H1 (cell line): ENCODE results near the gene NTN1. TPM values are rescaled to one million over a fixed set of nuclear protein-coding genes. Genes with fewer than 3 reads are reported as not detected.
A peak's percentile ranks its signal among the peaks of the same experiment; 100 is the strongest.

ENCODE experiments used
- CTCF ChIA-PET: fragments of 300-600 bp; sonication (Branson Sonifier 250); formaldehyde crosslinking; loops from one replicate; lab custom pipeline; 2021; ENCODE audit not compliant: partially characterized antibody; lab: Charles Lee
- POLR2A ChIA-PET: fragments of 300-600 bp; sonication (Branson Sonifier 250); formaldehyde crosslinking; loops from one replicate; lab custom pipeline; 2021; ENCODE audit warnings: inconsistent platforms; ENCODE audit not compliant: partially characterized antibody; lab: Charles Lee
- DNase-seq, 2 experiments: peaks; one replicate each; pipeline versions ENCODE4 v3.0.0 to v3.0.0-alpha.2; 2010 to 2022; ENCODE audit warnings: low spot score in 2 of 2, low read depth in 1 of 2, mixed read lengths in 1 of 2
- FAIRE-seq: peaks from 2 replicates; lab custom pipeline; 2011; peaks lifted over from hg19 to GRCh38; lab: Jason Lieb, UNC
- H2AFZ ChIP-seq: 2 replicates; pipeline ENCODE4 v1.8.1; 2012; ENCODE audit warnings: low read length, inconsistent platforms
- H2AK5ac ChIP-seq: 2 replicates; pipeline ENCODE4 v1.6.1; 2013; ENCODE audit warnings: low read depth, low read length
- H2BK120ac ChIP-seq: replicated peaks from 2 replicates; pipeline ENCODE3; 2013; ENCODE audit warnings: low read depth, low read length, inconsistent platforms
- H2BK12ac ChIP-seq: 2 replicates; pipeline ENCODE4 v1.6.1; 2013; ENCODE audit warnings: low read depth, low read length
- H2BK15ac ChIP-seq: 2 replicates; pipeline ENCODE4 v1.6.1; 2013; ENCODE audit warnings: low read length
- H2BK20ac ChIP-seq: 2 replicates; pipeline ENCODE4 v1.6.1; 2013; ENCODE audit warnings: low read length
- H2BK5ac ChIP-seq: 2 replicates; pipeline ENCODE4 v1.6.1; 2013; ENCODE audit warnings: low read depth, low read length
- H3K14ac ChIP-seq: 2 replicates; pipeline ENCODE4 v1.6.1; 2013; ENCODE audit warnings: inconsistent platforms; ENCODE audit not compliant: insufficient read length
- H3K18ac ChIP-seq: 2 replicates; pipeline ENCODE4 v1.6.1; 2013; ENCODE audit warnings: low read length; ENCODE audit errors: extremely low read depth
- H3K23ac ChIP-seq: 2 replicates; pipeline ENCODE4 v1.6.1; 2013; ENCODE audit warnings: inconsistent platforms; ENCODE audit not compliant: insufficient read length
- H3K23me2 ChIP-seq: 2 replicates; pipeline ENCODE4 v1.6.1; 2013; ENCODE audit warnings: low read depth, low read length
- H3K27ac ChIP-seq: 2 replicates; pipeline ENCODE4 v1.6.1; 2011; ENCODE audit warnings: low read depth, low read length, inconsistent platforms
- H3K27me3 ChIP-seq, 4 experiments: replicated peaks in 1 of 4; 1 replicate in 1 of 4; 2 replicates in 3 of 4; pipeline versions ENCODE4 v1.6.1 to v1.8.1; 2011 to 2013; ENCODE audit warnings: low read length in 3 of 4, mild to moderate bottlenecking in 3 of 4, inconsistent platforms in 2 of 4, mixed read lengths in 2 of 4, moderate library complexity in 1 of 4; ENCODE audit not compliant: control insufficient read depth in 3 of 4, insufficient read depth in 3 of 4; ENCODE audit errors: extremely low read depth in 1 of 4
- H3K36me3 ChIP-seq, 4 experiments: 2 replicates each; pipeline versions ENCODE4 v1.6.1 to v1.8.1; 2011 to 2013; ENCODE audit warnings: mild to moderate bottlenecking in 4 of 4, low read length in 3 of 4, moderate library complexity in 2 of 4, control low read depth in 1 of 4, inconsistent platforms in 1 of 4; ENCODE audit not compliant: insufficient read depth in 4 of 4, control insufficient read depth in 2 of 4
- H3K4ac ChIP-seq: replicated peaks from 2 replicates; pipeline ENCODE3; 2013; ENCODE audit warnings: low read length, low read depth, mixed read lengths, inconsistent platforms; ENCODE audit not compliant: insufficient read length
- H3K4me1 ChIP-seq, 4 experiments: replicated peaks in 1 of 4; 1 replicate in 1 of 4; 2 replicates in 3 of 4; pipeline versions ENCODE4 v1.6.1 to v1.8.1; 2011 to 2013; ENCODE audit warnings: low read length in 3 of 4, inconsistent platforms in 2 of 4, mixed read lengths in 1 of 4; ENCODE audit not compliant: insufficient read depth in 4 of 4, control insufficient read depth in 3 of 4
- H3K4me2 ChIP-seq, 2 experiments: 2 replicates each; pipeline versions ENCODE4 v1.6.1 to v1.8.1; 2011 to 2013; ENCODE audit warnings: low read depth in 2 of 2, low read length in 2 of 2, control low read depth in 1 of 2, inconsistent platforms in 1 of 2, mild to moderate bottlenecking in 1 of 2; ENCODE audit not compliant: insufficient read depth in 1 of 2
- H3K4me3 ChIP-seq, 4 experiments: fragments of 200-600, 300-600 bp in 1 of 4; sonication (generic), shearing (Covaris generic), sonication (Bioruptor Twin) in 1 of 4; 2 replicates each; pipeline versions ENCODE4 v1.5.1 to v1.8.1; 2011 to 2016; ENCODE audit warnings: low read length in 4 of 4, low read depth in 3 of 4, control low read depth in 2 of 4, inconsistent platforms in 2 of 4, mild to moderate bottlenecking in 2 of 4, mixed read lengths in 1 of 4, moderate library complexity in 1 of 4; ENCODE audit not compliant: insufficient read depth in 2 of 4; ENCODE audit errors: extremely low read depth in 1 of 4
- H3K56ac ChIP-seq: replicated peaks from 2 replicates; pipeline ENCODE3; 2013; ENCODE audit warnings: low read depth, mild to moderate bottlenecking, mixed read lengths, low read length, inconsistent platforms; ENCODE audit not compliant: insufficient read length
- H3K79me1 ChIP-seq: 2 replicates; pipeline ENCODE4 v1.6.1; 2013; ENCODE audit warnings: low read depth, low read length, control low read depth
- H3K79me2 ChIP-seq, 2 experiments: 2 replicates each; pipeline versions ENCODE4 v1.6.1 to v1.8.1; 2012 to 2013; ENCODE audit warnings: low read length in 2 of 2, mild to moderate bottlenecking in 2 of 2, inconsistent platforms in 1 of 2; ENCODE audit not compliant: insufficient read depth in 2 of 2, control insufficient read depth in 1 of 2
- H3K9ac ChIP-seq, 4 experiments: replicated peaks in 1 of 4; 1 replicate in 1 of 4; 2 replicates in 3 of 4; pipeline versions ENCODE4 v1.6.1 to v1.8.1; 2011 to 2013; ENCODE audit warnings: low read depth in 3 of 4, low read length in 3 of 4, control low read depth in 2 of 4, mild to moderate bottlenecking in 2 of 4, moderate library complexity in 2 of 4, inconsistent platforms in 1 of 4; ENCODE audit errors: extremely low read depth in 1 of 4
- H3K9me3 ChIP-seq, 2 experiments: 2 replicates each; pipeline versions ENCODE4 v1.6.1 to v1.8.1; 2012 to 2013; ENCODE audit warnings: mild to moderate bottlenecking in 2 of 2, moderate library complexity in 2 of 2, control low read depth in 1 of 2, inconsistent platforms in 1 of 2, low read depth in 1 of 2, low read length in 1 of 2, mixed read lengths in 1 of 2; ENCODE audit not compliant: insufficient read depth in 2 of 2
- H4K20me1 ChIP-seq, 2 experiments: replicated peaks in 1 of 2; 2 replicates each; pipeline versions ENCODE3 to v1.8.1; 2011 to 2013; ENCODE audit warnings: inconsistent platforms in 2 of 2, low read length in 2 of 2, mild to moderate bottlenecking in 1 of 2; ENCODE audit not compliant: insufficient read depth in 2 of 2, control insufficient read depth in 1 of 2
- H4K5ac ChIP-seq: 2 replicates; pipeline ENCODE4 v1.6.1; 2013; ENCODE audit warnings: low read length, low read depth, mixed read lengths, inconsistent platforms; ENCODE audit not compliant: insufficient read length
- H4K8ac ChIP-seq: 2 replicates; pipeline ENCODE4 v1.8.0; 2013; ENCODE audit warnings: mild to moderate bottlenecking, moderate library complexity, low read length, inconsistent platforms; ENCODE audit not compliant: insufficient read depth; ENCODE audit errors: extremely low read depth
- H4K91ac ChIP-seq: replicated peaks from 2 replicates; pipeline ENCODE3; 2013; ENCODE audit warnings: low read length, mixed read lengths, inconsistent platforms; ENCODE audit not compliant: insufficient read length
- CTCF ChIP-seq, 3 experiments: IDR thresholded peaks; 1 replicate in 2 of 3; 2 replicates in 1 of 3; pipeline versions ENCODE4 v1.5.1 to v1.6.1; 2011; ENCODE audit warnings: low read length in 3 of 3, mild to moderate bottlenecking in 3 of 3, inconsistent platforms in 2 of 3, low read depth in 1 of 3, moderate library complexity in 1 of 3; ENCODE audit not compliant: insufficient read depth in 1 of 3; ENCODE audit errors: control extremely low read depth in 1 of 3
- E2F6 ChIP-seq: IDR thresholded peaks from 2 replicates; pipeline ENCODE4 v1.6.1; 2012; ENCODE audit warnings: inconsistent platforms
- FOSL1 ChIP-seq: IDR thresholded peaks from 2 replicates; pipeline ENCODE4 v1.6.1; 2011; ENCODE audit warnings: mild to moderate bottlenecking, low read depth, low read length, moderate library complexity; ENCODE audit not compliant: insufficient read depth
- RAD21 ChIP-seq, 2 experiments: IDR thresholded peaks in 1 of 2; conservative IDR thresholded peaks in 1 of 2; 2 replicates each; pipeline ENCODE4 v1.6.1; 2011; ENCODE audit warnings: low read depth in 2 of 2, low read length in 2 of 2, improper control_type of control experiment in 1 of 2, inconsistent platforms in 1 of 2, mild to moderate bottlenecking in 1 of 2, moderate library complexity in 1 of 2
- SIN3A ChIP-seq, 2 experiments: IDR thresholded peaks in 1 of 2; conservative IDR thresholded peaks in 1 of 2; 2 replicates each; pipeline ENCODE4 v1.6.1; 2011 to 2012; ENCODE audit warnings: low read length in 2 of 2, improper control_type of control experiment in 1 of 2, low read depth in 1 of 2, mild to moderate bottlenecking in 1 of 2
- TAF1 ChIP-seq: IDR thresholded peaks from 2 replicates; pipeline ENCODE4 v1.6.1; 2011; ENCODE audit warnings: mild to moderate bottlenecking, low read depth, low read length
- YY1 ChIP-seq: IDR thresholded peaks from 2 replicates; pipeline ENCODE4 v1.6.1; 2011; ENCODE audit warnings: low read depth, mild to moderate bottlenecking, low read length
- WGBS, 2 experiments: shearing (Covaris generic) in 1 of 2; methylation state at CpG; one replicate each; pipeline versions ENCODE4 v1.1.6 to v1.1.7; 2013 to 2015; ENCODE audit warnings: low lambda C conversion rate in 2 of 2, mixed read lengths in 2 of 2, inconsistent platforms in 1 of 2, low coverage in 1 of 2, missing lambda C conversion rate in 1 of 2; ENCODE audit not compliant: insufficient replicate concordance in 2 of 2, insufficient coverage in 1 of 2, insufficient read length in 1 of 2; ENCODE audit errors: extremely low coverage in 1 of 2, missing lambda C conversion rate in 1 of 2; 5-methylcytosine and 5-hydroxymethylcytosine counted together
- polyA plus RNA-seq, 7 experiments: library from polyadenylated mRNA; depleted of rRNA in 3 of 7; stranded (reverse) in 5 of 7; unstranded in 2 of 7; fragments of >200 nt in 5 of 7; fragments of 200-250 nt in 2 of 7; gene quantifications; 1 replicate in 5 of 7; 2 replicates in 1 of 7; 4 replicates in 1 of 7; pipeline versions ENCODE4 v1.2.1 to v1.2.3, GENCODE V29; 2011 to 2013; ENCODE audit warnings: missing spikeins in 2 of 7, mixed read lengths in 2 of 7
- total RNA-seq: library from RNA; stranded (reverse); fragmentation: NEBNext Ultra II Directional; extraction: Animal tissue kit (Norgen Biotek cat#: 25700); gene quantifications from 2 replicates; pipeline ENCODE4 v1.2.1, GENCODE V29; 2021

NTN1 gene
- total and polyA plus RNA-seq, 2 of the 8 experiments (the other 6 are each of a cell fraction or from before 2014, with no cell fraction given): 2.0 to 2.3 TPM

DNA sequence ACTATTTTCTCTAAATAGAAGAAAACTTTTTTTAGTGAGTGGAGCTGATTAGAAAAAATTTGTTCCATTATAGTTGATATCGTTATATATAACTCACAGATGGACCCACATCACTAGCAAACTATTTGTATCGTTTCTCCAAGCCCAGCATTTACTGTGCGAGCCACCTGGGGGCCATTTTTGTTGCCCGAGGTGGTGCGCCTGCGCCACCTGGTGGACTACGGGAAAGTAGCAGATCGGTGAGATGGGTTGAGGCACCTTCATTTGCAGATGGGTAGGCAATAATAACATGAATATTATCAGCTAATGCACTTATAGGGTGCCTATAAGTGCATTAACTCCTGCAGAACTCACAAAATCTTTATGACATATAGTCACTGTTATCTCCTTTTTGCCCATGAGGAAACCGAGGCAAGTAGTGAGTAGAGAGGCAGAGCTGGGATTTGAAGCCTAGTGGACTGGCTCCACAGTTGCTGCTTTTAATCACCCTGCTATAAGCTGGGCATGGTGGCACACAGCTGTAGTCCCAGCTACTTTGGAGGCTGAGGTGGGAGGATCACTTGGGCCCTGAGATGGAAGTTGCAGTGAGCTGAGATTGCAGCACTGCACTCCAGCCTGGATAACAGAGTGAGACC, 23.2 kb upstream of the NTN1 start:
- no peak overlapping the region for H2BK12ac ChIP-seq
- no peak overlapping the region for H3K4ac ChIP-seq
- no peak overlapping the region for H2BK15ac ChIP-seq
- POLR2A ChIA-PET: no interaction called here
- no peak overlapping the region for H3K56ac ChIP-seq
- H2AFZ ChIP-seq: no peak overlapping the region
- H4K91ac ChIP-seq: no peak overlapping the region
- H3K23ac ChIP-seq: no peak overlapping the region
- CTCF ChIA-PET: interaction anchor here (0.7 to 5.3 kb wide), 71 partner anchors 8 to 559 kb away, joined by 3 to 35 read pairs (median 4); partner anchors contain the start of genes NTN1 and PIK3R5
- H3K79me1 ChIP-seq: no peaks in the 10 kb centered on the region
- H3K9ac ChIP-seq: no peak overlapping the region
- H3K27me3 ChIP-seq: peaks cover 17 to 23% (median 18%) of the 10 kb centered on the region in 4 experiments
- H3K36me3 ChIP-seq: peaks cover 0 to 5% (median 0%) of the 10 kb centered on the region in 4 experiments; a peak in 1 of 8 replicates
- no peak overlapping the region for H3K4me3 ChIP-seq
- no peak overlapping the region for H2BK5ac ChIP-seq
- H4K8ac ChIP-seq: no peak overlapping the region
- peak; percentile 75 for FAIRE-seq
- H4K5ac ChIP-seq: no peak overlapping the region
- H2AK5ac ChIP-seq: no peak overlapping the region
- H4K20me1 ChIP-seq: peaks cover 0 to 2% of the 10 kb centered on the region in 2 experiments
- no peak overlapping the region for H2BK20ac ChIP-seq
- H2BK120ac ChIP-seq: no peak overlapping the region
- H3K18ac ChIP-seq: no peak overlapping the region
- H3K9me3 ChIP-seq: no peaks in the 10 kb centered on the region
- H3K4me2 ChIP-seq: no peak overlapping the region
- peaks cover 6 to 15% (median 12%) of the 10 kb centered on the region in 4 experiments; a peak in 5 of 7 replicates for H3K4me1 ChIP-seq
- no peak overlapping the region for H3K14ac ChIP-seq
- WGBS, 2 experiments: 13% methylated on average over 9 of the region's 9 CpGs; no CpG with 5 or more reads in 1 of the 2 experiments
- no peak overlapping the region for H3K27ac ChIP-seq
- H3K23me2 ChIP-seq: peaks cover 3% of the 10 kb centered on the region; the same call in 1 of the 2 replicates
- H3K79me2 ChIP-seq: no peaks in the 10 kb centered on the region
- DNase-seq: peak in 1 of 2 experiments; percentile 85
- TF ChIP-seq FOSL1: no peak
- no peak for TF ChIP-seq E2F6
- peak; percentile 95 for TF ChIP-seq YY1
- peak; percentile 84 to 87 for TF ChIP-seq RAD21 (IDR thresholded peaks at IDR 0.05 in 1 of 2, conservative IDR thresholded peaks at IDR 0.05 in 1 of 2; ENCODE audit: low read depth in 2 of 2, low read length in 2 of 2)
- no peak for TF ChIP-seq TAF1
- no peak for TF ChIP-seq SIN3A (conservative IDR thresholded peaks at IDR 0.05 in 1 of 2, IDR thresholded peaks at IDR 0.05 in 1 of 2; ENCODE audit: low read depth in 1 of 2, low read length in 2 of 2)
- TF ChIP-seq CTCF (IDR thresholded peaks at IDR 0.05; ENCODE audit: control extremely low read depth in 1 of 3, insufficient read depth in 1 of 3, low read depth in 1 of 3, low read length in 3 of 3): peak; percentile 95 to 99 (median 96)
